ENCODE results near the gene TTC21B. TPM values are rescaled to one million over a fixed set of nuclear protein-coding genes. Genes with fewer than 3 reads are reported as not detected.

Gene TTC21B
- total RNA-seq, 1 experiment from 2014 or later = 14.7 TPM

GRCh38 chr2:165911231-165911630 lies 42.3 kb downstream of the TTC21B start:
- H3K27me3 Mint-ChIP-seq (ENCODE audit: unreplicated experiment) = no peaks in the 10 kb centered on the region
- no TSS peak for BruUV-seq (replicated peaks)
- intact Hi-C loops (cut with micrococcal nuclease; ENCODE audit: unreplicated experiment) = no loop called here
- no peaks in the 10 kb centered on the region for H3K9me3 Mint-ChIP-seq (ENCODE audit: low read depth, unreplicated experiment)
- no peak overlapping the region for H3K4me3 Mint-ChIP-seq (ENCODE audit: low read depth, unreplicated experiment)
- no peaks in the 10 kb centered on the region for H3K36me3 Mint-ChIP-seq (ENCODE audit: insufficient read depth, unreplicated experiment)
- CTCF ChIA-PET = interaction anchor here (0.5 to 0.8 kb wide), 2 partner anchors 12 to 134 kb away, joined by 3 read pairs; no protein-coding TSS in a partner anchor
- TF ChIP-seq CTCF (IDR thresholded peaks at IDR 0.05; ENCODE audit: unreplicated experiment) = no peak
- DNase-seq = no peak
- H3K4me1 Mint-ChIP-seq (ENCODE audit: low read depth, unreplicated experiment) = no peaks in the 10 kb centered on the region
- H3K27ac Mint-ChIP-seq (ENCODE audit: unreplicated experiment) = no peak overlapping the region

GRCh38 chr2:165909466-165909865 lies 44.1 kb downstream of the TTC21B start:
- Mint-ChIP-seq H3K27me3 (ENCODE audit: unreplicated experiment) (no peaks in the 10 kb centered on the region), H3K4me3 (ENCODE audit: low read depth, unreplicated experiment) (no peak overlapping the region), H3K27ac (ENCODE audit: unreplicated experiment) (no peak overlapping the region), H3K36me3 (ENCODE audit: insufficient read depth, unreplicated experiment) (no peaks in the 10 kb centered on the region), H3K9me3 (ENCODE audit: low read depth, unreplicated experiment) (no peaks in the 10 kb centered on the region), H3K4me1 (ENCODE audit: low read depth, unreplicated experiment) (no peaks in the 10 kb centered on the region)
- DNase-seq = no peak
- no peak for TF ChIP-seq CTCF (IDR thresholded peaks at IDR 0.05; ENCODE audit: unreplicated experiment)
- CTCF ChIA-PET = interaction anchor here (0.6 kb wide), 1 partner anchor 25 kb away, joined by 4 read pairs; no protein-coding TSS in a partner anchor
- BruUV-seq (replicated peaks) = no TSS peak
- intact Hi-C loops (cut with micrococcal nuclease; ENCODE audit: unreplicated experiment) = no loop called here

GRCh38 chr2:165905854-165906253 lies 47.7 kb downstream of the TTC21B start:
- TF ChIP-seq CTCF (IDR thresholded peaks at IDR 0.05; ENCODE audit: unreplicated experiment) = no peak
- H3K27me3 Mint-ChIP-seq (ENCODE audit: unreplicated experiment) = no peaks in the 10 kb centered on the region
- CTCF ChIA-PET = interaction anchor here (0.6 kb wide), 1 partner anchor 8 kb away, joined by 3 read pairs; no protein-coding TSS in a partner anchor
- intact Hi-C loops (cut with micrococcal nuclease; ENCODE audit: unreplicated experiment) = no loop called here
- no peaks in the 10 kb centered on the region for H3K9me3 Mint-ChIP-seq (ENCODE audit: low read depth, unreplicated experiment)
- H3K27ac Mint-ChIP-seq (ENCODE audit: unreplicated experiment) = no peak overlapping the region
- no peak for DNase-seq
- no peaks in the 10 kb centered on the region for H3K36me3 Mint-ChIP-seq (ENCODE audit: insufficient read depth, unreplicated experiment)
- BruUV-seq (replicated peaks) = no TSS peak
- H3K4me3 Mint-ChIP-seq (ENCODE audit: low read depth, unreplicated experiment) = no peak overlapping the region
- H3K4me1 Mint-ChIP-seq (ENCODE audit: low read depth, unreplicated experiment) = peaks cover 9% of the 10 kb centered on the region

- no peaks in the 10 kb centered on the region for H3K36me3 Mint-ChIP-seq (ENCODE audit: insufficient read depth, unreplicated experiment)
- H3K27me3 Mint-ChIP-seq (ENCODE audit: unreplicated experiment) = no peaks in the 10 kb centered on the region
- H3K27ac Mint-ChIP-seq (ENCODE audit: unreplicated experiment) = no peak overlapping the region
- DNase-seq = no peak
- no peaks in the 10 kb centered on the region for H3K9me3 Mint-ChIP-seq (ENCODE audit: low read depth, unreplicated experiment)
- peaks cover 9% of the 10 kb centered on the region for H3K4me1 Mint-ChIP-seq (ENCODE audit: low read depth, unreplicated experiment)
- TF ChIP-seq CTCF (IDR thresholded peaks at IDR 0.05; ENCODE audit: unreplicated experiment) = no peak
- intact Hi-C loops (cut with micrococcal nuclease; ENCODE audit: unreplicated experiment) = no loop called here
- CTCF ChIA-PET = no interaction called here
- no peak overlapping the region for H3K4me3 Mint-ChIP-seq (ENCODE audit: low read depth, unreplicated experiment)
- BruUV-seq (replicated peaks) = no TSS peak
Measured at GRCh38 chr2:165905269-165905668, 48.3 kb downstream of the TTC21B start.

All from Calu3 (cell line).